C4-2B (cell line): ENCODE data around the gene LRRC8C.

Experiments
- H3K27ac ChIP-seq: fragments of 450-650 bp; 2 replicates; pipeline ENCODE4 v1.5.1; 2017
- CTCF ChIP-seq: fragments of 450-650 bp; conservative IDR thresholded peaks from 2 replicates; pipeline ENCODE4 v1.5.1; 2017; ENCODE audit warnings: mild to moderate bottlenecking
- ZFX ChIP-seq: fragments of 450-650 bp; IDR thresholded peaks from 2 replicates; pipeline ENCODE4 v1.6.1; 2017

The LRRC8C gene

DNA sequence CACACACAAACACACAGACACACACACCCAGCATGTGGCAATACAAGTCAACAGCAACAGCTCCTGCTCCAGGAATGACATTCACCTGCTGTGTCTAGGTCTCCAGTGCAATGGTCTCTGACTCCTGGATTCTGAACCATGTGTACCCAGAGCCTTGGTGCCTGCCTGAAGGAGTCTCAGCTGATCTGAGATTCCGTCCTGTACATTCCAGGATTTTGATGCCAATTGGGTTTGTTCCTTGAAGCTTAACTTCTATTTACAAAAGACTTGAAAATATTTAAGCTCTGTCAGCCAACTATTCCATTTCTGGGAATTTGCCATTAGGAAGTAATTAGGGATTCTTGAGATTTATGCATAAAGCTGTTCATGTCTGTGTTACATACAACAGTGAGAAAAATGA lies 102.6 kb downstream of the LRRC8C start:
- H3K27ac ChIP-seq: no peak overlapping the region
- no peak for TF ChIP-seq ZFX
- TF ChIP-seq CTCF: no peak

GRCh38 chr1:89736937-89737733 lies 104.2 kb downstream of the LRRC8C start:
- TF ChIP-seq ZFX (no peak), CTCF (no peak)
- H3K27ac ChIP-seq: no peak overlapping the region

DNA sequence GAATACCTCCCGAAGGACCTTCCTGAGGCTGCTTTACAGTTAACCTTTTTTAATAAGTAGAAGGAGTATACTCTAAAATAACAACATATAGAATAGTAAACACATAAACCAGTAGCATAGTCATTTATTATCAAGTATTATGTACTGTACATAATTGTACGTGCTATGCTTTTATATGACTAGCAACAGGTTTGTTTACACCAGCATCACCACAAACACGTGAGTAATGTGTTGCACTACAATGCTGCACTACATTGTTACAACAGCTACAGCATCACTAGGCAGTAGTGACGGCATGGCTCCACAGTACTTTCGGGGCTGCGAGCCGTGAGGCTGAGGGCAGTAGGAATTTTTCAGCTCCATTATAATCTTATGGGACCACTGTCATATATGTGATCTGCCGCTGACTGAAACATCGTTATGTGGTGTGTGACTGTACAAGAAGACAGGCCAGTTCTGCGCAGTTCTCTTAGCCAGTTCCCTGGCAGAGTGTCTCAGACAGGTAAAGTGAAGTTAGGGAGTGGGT lies 105.1 kb downstream of the LRRC8C start:
- no peak for TF ChIP-seq CTCF

GRCh38 chr1:89739013-89739843 lies 106.3 kb downstream of the LRRC8C start:
- H3K27ac ChIP-seq: no peak overlapping the region
- TF ChIP-seq ZFX (no peak), CTCF (no peak)

More for the DNA sequence above, 105.1 kb downstream of the LRRC8C start:
- no peak overlapping the region for H3K27ac ChIP-seq

DNA sequence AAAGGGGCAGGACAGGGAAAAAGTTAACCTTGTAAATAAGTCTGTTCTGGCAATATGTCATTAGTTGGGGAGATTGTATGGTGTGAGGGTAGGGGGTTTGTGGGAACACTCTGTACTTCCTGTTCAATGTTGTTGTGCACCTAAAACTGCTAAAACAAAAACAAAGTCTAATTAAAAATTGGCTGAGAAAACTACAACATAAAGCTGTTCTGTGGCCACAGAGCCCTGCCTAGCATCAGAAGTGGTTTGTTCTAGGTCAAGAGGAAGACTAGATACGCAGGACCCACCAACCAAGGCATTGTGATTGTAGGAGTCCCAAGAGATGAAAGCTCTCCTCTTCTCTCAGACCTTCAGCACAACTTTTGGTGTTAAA lies 106.9 kb downstream of the LRRC8C start:
- TF ChIP-seq ZFX (no peak), CTCF (no peak)

GRCh38 chr1:89743788-89744187 lies 110.9 kb downstream of the LRRC8C start:
- no peak for TF ChIP-seq ZFX
- no peak for TF ChIP-seq CTCF
- H3K27ac ChIP-seq: no peak overlapping the region

More for the DNA sequence above, 106.9 kb downstream of the LRRC8C start:
- no peak overlapping the region for H3K27ac ChIP-seq
